ENCODE results near the gene RPS29.
A peak's percentile ranks its signal among the peaks of the same experiment; 100 is the strongest.

Gene RPS29

GRCh38 chr14:49585803-49586672 is at the start of gene RPS29:
RPS29 (minus strand) TSS chr14:49586380; CDS start chr14:49586346, 34 bp downstream.
- Histone ChIP-seq H3K27me3 (replicated peaks) (no peaks in the 10 kb centered on the region), H3K4me3 (ENCODE audit: low read depth, low read length) (peak within 1 kb of the TSS; percentile 99), H3K27ac (peak within 1 kb of the TSS; percentile 97), H3K36me3 (replicated peaks) (peaks cover 33% of the 10 kb centered on the region)
- in situ Hi-C loops (cut with HindIII; ENCODE audit: low pct_ligation_motif_present, low sequenced_read_pairs) = no loop called here
- DNase-seq = peak; percentile 99
- no peak for TF ChIP-seq CTCF (IDR thresholded peaks at IDR 0.05; ENCODE audit: low read depth, low read length, missing control alignments)

- H3K27ac ChIP-seq = peak within 1 kb of the TSS; percentile 79
- in situ Hi-C loops (cut with HindIII; ENCODE audit: low pct_ligation_motif_present, low sequenced_read_pairs) = no loop called here
- peak within 1 kb of the TSS; percentile 93 for H3K4me3 ChIP-seq (ENCODE audit: low read depth, low read length)
These were observed 48.6 kb upstream of the RPS29 start, which contains the start of gene DNAAF2 for GRCh38 chr14:49634547-49635334. DNAAF2 (minus strand) TSS chr14:49635244; CDS start chr14:49635149, 95 bp downstream.

GRCh38 chr14:49633640-49634546 is 47.7 kb upstream of the RPS29 start:
- peak overlapping the region; percentile 93 for H3K4me3 ChIP-seq (ENCODE audit: low read depth, low read length)
- no peaks in the 10 kb centered on the region for H3K27me3 ChIP-seq (replicated peaks)
- in situ Hi-C loops (cut with HindIII; ENCODE audit: low pct_ligation_motif_present, low sequenced_read_pairs) = no loop called here
- H3K36me3 ChIP-seq (replicated peaks) = no peaks in the 10 kb centered on the region
- peak; percentile 88 for DNase-seq
- peak overlapping the region; percentile 79 for H3K27ac ChIP-seq
- peak; percentile 78 for TF ChIP-seq CTCF (IDR thresholded peaks at IDR 0.05; ENCODE audit: low read depth, low read length, missing control alignments)

More at GRCh38 chr14:49634547-49635334, 48.6 kb upstream of the RPS29 start, which contains the start of gene DNAAF2:
- no peaks in the 10 kb centered on the region for H3K36me3 ChIP-seq (replicated peaks)
- no peaks in the 10 kb centered on the region for H3K27me3 ChIP-seq (replicated peaks)
- no peak for TF ChIP-seq CTCF (IDR thresholded peaks at IDR 0.05; ENCODE audit: low read depth, low read length, missing control alignments)
- peak; percentile 70 for DNase-seq

- Histone ChIP-seq H3K27ac (no peak overlapping the region), H3K27me3 (replicated peaks) (no peaks in the 10 kb centered on the region), H3K4me3 (ENCODE audit: low read depth, low read length) (no peak overlapping the region), H3K36me3 (replicated peaks) (peaks cover 9% of the 10 kb centered on the region)
- no peak for DNase-seq
- no peak for TF ChIP-seq CTCF (IDR thresholded peaks at IDR 0.05; ENCODE audit: low read depth, low read length, missing control alignments)
- in situ Hi-C loops (cut with HindIII; ENCODE audit: low pct_ligation_motif_present, low sequenced_read_pairs) = no loop called here
These were observed 38.0 kb upstream of the RPS29 start for GRCh38 chr14:49623941-49624839.
